Astrocyte (in vitro differentiated cells and primary cell): Measurements from ENCODE around the gene TOM1L1.

Experiments used
- EZH2 ChIP-seq: IDR thresholded peaks from 2 replicates; pipeline ENCODE4 v1.6.1; 2012; ENCODE audit warnings: mild to moderate bottlenecking, low read length, inconsistent platforms; ENCODE audit not compliant: insufficient read depth
- TF ChIP-seq, protein P1 (sequence below): IDR thresholded peaks from 2 replicates; pipeline ENCODE4 v1.5.1; 2011; ENCODE audit warnings: low read depth, mild to moderate bottlenecking, inconsistent platforms, low read length, moderate library complexity; ENCODE audit not compliant: insufficient read depth

DNA sequence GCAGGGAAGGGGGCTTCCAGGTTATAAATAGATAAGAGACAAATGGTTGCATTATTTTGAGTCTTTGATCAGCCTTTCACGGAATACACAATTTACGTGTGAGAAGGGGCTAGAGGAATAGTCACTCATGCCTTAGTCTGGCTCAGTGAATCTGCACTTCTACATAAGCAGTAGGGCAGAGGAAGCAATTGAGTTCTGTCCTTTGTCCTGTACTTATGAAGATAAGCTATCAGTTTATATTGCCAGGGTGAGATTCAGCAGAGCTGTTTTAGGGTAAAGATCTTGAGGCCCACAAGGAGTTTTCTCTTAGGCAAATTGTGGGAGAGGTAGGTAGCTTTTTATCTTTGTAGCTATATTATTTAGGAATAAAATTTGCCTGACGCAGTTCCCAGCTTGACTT lies 33.3 kb downstream of the TOM1L1 start:
- TF ChIP-seq, protein P1, sequence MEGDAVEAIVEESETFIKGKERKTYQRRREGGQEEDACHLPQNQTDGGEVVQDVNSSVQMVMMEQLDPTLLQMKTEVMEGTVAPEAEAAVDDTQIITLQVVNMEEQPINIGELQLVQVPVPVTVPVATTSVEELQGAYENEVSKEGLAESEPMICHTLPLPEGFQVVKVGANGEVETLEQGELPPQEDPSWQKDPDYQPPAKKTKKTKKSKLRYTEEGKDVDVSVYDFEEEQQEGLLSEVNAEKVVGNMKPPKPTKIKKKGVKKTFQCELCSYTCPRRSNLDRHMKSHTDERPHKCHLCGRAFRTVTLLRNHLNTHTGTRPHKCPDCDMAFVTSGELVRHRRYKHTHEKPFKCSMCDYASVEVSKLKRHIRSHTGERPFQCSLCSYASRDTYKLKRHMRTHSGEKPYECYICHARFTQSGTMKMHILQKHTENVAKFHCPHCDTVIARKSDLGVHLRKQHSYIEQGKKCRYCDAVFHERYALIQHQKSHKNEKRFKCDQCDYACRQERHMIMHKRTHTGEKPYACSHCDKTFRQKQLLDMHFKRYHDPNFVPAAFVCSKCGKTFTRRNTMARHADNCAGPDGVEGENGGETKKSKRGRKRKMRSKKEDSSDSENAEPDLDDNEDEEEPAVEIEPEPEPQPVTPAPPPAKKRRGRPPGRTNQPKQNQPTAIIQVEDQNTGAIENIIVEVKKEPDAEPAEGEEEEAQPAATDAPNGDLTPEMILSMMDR: no peak
- TF ChIP-seq EZH2: no peak
